Transverse colon (tissue), 4 donors: ENCODE data around the gene CCT5. TPM values are rescaled to one million over a fixed set of nuclear protein-coding genes. Genes with fewer than 3 reads are reported as not detected.

ENCODE experiments used
- DNase-seq: peaks from one replicate; pipeline ENCODE4 v3.0.0-alpha.2; 2019
- H3K27ac ChIP-seq, 4 donors: fragments of 200-600 bp; sonication (generic); 2 replicates each; pipeline ENCODE4 v1.5.1; 2016 to 2018; ENCODE audit warnings: inconsistent platforms in 4 of 4
- H3K27me3 ChIP-seq: fragments of 200-600 bp; sonication (generic); 2 replicates; pipeline ENCODE4 v1.5.1; 2017; ENCODE audit warnings: inconsistent platforms
- H3K36me3 ChIP-seq, 4 donors: fragments of 200-600 bp; sonication (generic); 2 replicates each; pipeline ENCODE4 v1.5.1; 2017 to 2019; ENCODE audit warnings: inconsistent platforms in 4 of 4
- H3K4me1 ChIP-seq, 4 donors: fragments of 200-600 bp; sonication (generic); 2 replicates each; pipeline ENCODE4 v1.5.1; 2017 to 2020; ENCODE audit warnings: inconsistent platforms in 4 of 4
- H3K4me3 ChIP-seq, 4 donors: fragments of 200-600 bp; sonication (generic); 1 replicate in 1 of 4; 2 replicates in 3 of 4; pipeline versions ENCODE4 v1.5.1 to v1.6.1; 2017 to 2019; ENCODE audit warnings: inconsistent platforms in 4 of 4
- H3K9me3 ChIP-seq, 2 donors: fragments of 200-600 bp; sonication (generic); 2 replicates each; pipeline ENCODE4 v1.5.1; 2017 to 2019; ENCODE audit warnings: inconsistent platforms in 2 of 2
- CTCF ChIP-seq, 5 experiments: fragments of 200-600 bp in 3 of 5; fragments of 450-650 bp in 2 of 5; sonication (generic) in 3 of 5; IDR thresholded peaks; 1 replicate in 2 of 5; 2 replicates in 3 of 5; pipeline ENCODE4 v1.5.1; 2016 to 2017; ENCODE audit warnings: antibody characterized with exemption in 5 of 5, inconsistent platforms in 3 of 5, mild to moderate bottlenecking in 2 of 5, moderate library complexity in 1 of 5
- EP300 ChIP-seq: sonication (generic); formaldehyde crosslinking; IDR thresholded peaks from one replicate; pipeline ENCODE4 v1.6.1; 2017; ENCODE audit warnings: antibody characterized with exemption, low read depth
- POLR2A ChIP-seq: fragments of 450-650 bp; IDR thresholded peaks from one replicate; pipeline ENCODE4 v1.6.1; 2016; ENCODE audit warnings: antibody characterized with exemption, mild to moderate bottlenecking, moderate library complexity
- POLR2AphosphoS5 ChIP-seq, 3 donors: sonication (generic); formaldehyde crosslinking; IDR thresholded peaks; one replicate each; pipeline ENCODE4 v1.6.1; 2016; ENCODE audit warnings: antibody characterized with exemption in 3 of 3
- WGBS, 2 donors: methylation state at CpG; one replicate each; pipeline ENCODE4 v1.1.5; 2018; ENCODE audit warnings: low coverage in 1 of 2; 5-methylcytosine and 5-hydroxymethylcytosine counted together
- in situ Hi-C, 4 donors: fragments of 200-750 bp; cut with MboI; loops; one replicate each; pipeline versions ENCODE4 v1.15.0 to v1.15.1; 2017; ENCODE audit warnings: low sequenced_read_pairs in 3 of 4, low pct_ligation_motif_present in 1 of 4, low pct_unique_long_range_greater_than_20kb in 1 of 4
- intact Hi-C: fragments of 100-400 bp; cut with DNase I; formaldehyde crosslinking; loops from one replicate; pipeline ENCODE4 v1.15.1; 2023; ENCODE audit warnings: low total_unique reads
- total RNA-seq, 4 donors: library from RNA; depleted of rRNA; stranded (reverse); fragments of >200 nt; gene quantifications; one replicate each; pipeline ENCODE4 v1.1.0, GENCODE V29; 2016

The CCT5 gene
- total RNA-seq, 4 donors from 2014 or later = 29.1 to 129 (median 76.5) TPM

GRCh38 chr5:10290438-10290837 lies 40.4 kb downstream of the CCT5 start:
- WGBS, 2 donors = 90 to 91% methylated on average over 9 of the region's 9 CpGs

GRCh38 chr5:10291692-10292339 lies 41.7 kb downstream of the CCT5 start:
- in situ Hi-C loops = loop anchor here in 3 of 4 donors (25.0 kb wide), 1 partner anchor 345 kb away; no protein-coding TSS in a partner anchor
- Histone ChIP-seq H3K27me3 (no peaks in the 10 kb centered on the region), H3K4me1 (peaks cover 6 to 26% (median 23%) of the 10 kb centered on the region in 4 donors), H3K4me3 (no peak overlapping the region), H3K36me3 (no peaks in the 10 kb centered on the region), H3K9me3 (no peaks in the 10 kb centered on the region), H3K27ac (no peak overlapping the region)
- 84 to 87% methylated on average over 9 of the region's 9 CpGs for WGBS, 2 donors
- DNase-seq = no peak
- intact Hi-C loops = loop anchor here (10.0 kb wide), 1 partner anchor 343 kb away; no protein-coding TSS in a partner anchor
- TF ChIP-seq POLR2AphosphoS5 (IDR thresholded peaks at IDR 0.05) (no peak), CTCF (IDR thresholded peaks at IDR 0.05) (no peak), POLR2A (no peak), EP300 (no peak)

More at GRCh38 chr5:10290438-10290837, 40.4 kb downstream of the CCT5 start:
- no peak for DNase-seq
- intact Hi-C loops = loop anchor here (10.0 kb wide), 1 partner anchor 344 kb away; no protein-coding TSS in a partner anchor
- peaks cover 6 to 26% (median 23%) of the 10 kb centered on the region in 4 donors for H3K4me1 ChIP-seq
- no peaks in the 10 kb centered on the region for H3K9me3 ChIP-seq
- H3K4me3 ChIP-seq = no peak overlapping the region
- no peaks in the 10 kb centered on the region for H3K27me3 ChIP-seq
- H3K36me3 ChIP-seq = no peaks in the 10 kb centered on the region
- H3K27ac ChIP-seq = peak overlapping the region in 3 of 4 donors; percentile 80 to 86 (median 86)
- no peak for TF ChIP-seq EP300
- TF ChIP-seq POLR2AphosphoS5 (IDR thresholded peaks at IDR 0.05) = no peak
- TF ChIP-seq POLR2A = no peak
- no peak for TF ChIP-seq CTCF (IDR thresholded peaks at IDR 0.05)
- in situ Hi-C loops = loop anchor here in 3 of 4 donors (25.0 kb wide), 1 partner anchor 347 kb away; no protein-coding TSS in a partner anchor

- WGBS, 2 donors = 82 to 89% methylated on average over 3 of the region's 3 CpGs
Measured at GRCh38 chr5:10293907-10294662, 44.0 kb downstream of the CCT5 start.

More at GRCh38 chr5:10293907-10294662, 44.0 kb downstream of the CCT5 start:
- Histone ChIP-seq H3K4me3 (no peak overlapping the region), H3K9me3 (no peaks in the 10 kb centered on the region), H3K27ac (no peak overlapping the region), H3K27me3 (no peaks in the 10 kb centered on the region), H3K36me3 (no peaks in the 10 kb centered on the region), H3K4me1 (peaks cover 0 to 13% (median 11%) of the 10 kb centered on the region in 4 donors)
- no peak for DNase-seq
- in situ Hi-C loops (loop anchor here in 3 of 4 donors (25.0 kb wide), 1 partner anchor 343 kb away; no protein-coding TSS in a partner anchor), intact Hi-C loops (loop anchor here (10.0 kb wide), 1 partner anchor 341 kb away; no protein-coding TSS in a partner anchor)
- TF ChIP-seq CTCF (IDR thresholded peaks at IDR 0.05) = no peak
- TF ChIP-seq EP300 = no peak
- TF ChIP-seq POLR2A = no peak
- no peak for TF ChIP-seq POLR2AphosphoS5 (IDR thresholded peaks at IDR 0.05)
